OCI-LY3 (cell line): ENCODE measurements around the gene JCAD.

Source experiments
- EZH2phosphoT487 ChIP-seq: fragments of 200-600 bp; shearing (Covaris generic); IDR thresholded peaks from 2 replicates; pipeline ENCODE4 v1.6.1; 2018; ENCODE audit warnings: antibody characterized with exemption, mixed run types, low read depth
- TF ChIP-seq, protein P1 (sequence below): fragments of 200-600, 300-600 bp; sonication (generic); IDR thresholded peaks from 2 replicates; pipeline ENCODE4 v1.5.1; 2014; ENCODE audit warnings: antibody characterized with exemption, low read length, low read depth

DNA sequence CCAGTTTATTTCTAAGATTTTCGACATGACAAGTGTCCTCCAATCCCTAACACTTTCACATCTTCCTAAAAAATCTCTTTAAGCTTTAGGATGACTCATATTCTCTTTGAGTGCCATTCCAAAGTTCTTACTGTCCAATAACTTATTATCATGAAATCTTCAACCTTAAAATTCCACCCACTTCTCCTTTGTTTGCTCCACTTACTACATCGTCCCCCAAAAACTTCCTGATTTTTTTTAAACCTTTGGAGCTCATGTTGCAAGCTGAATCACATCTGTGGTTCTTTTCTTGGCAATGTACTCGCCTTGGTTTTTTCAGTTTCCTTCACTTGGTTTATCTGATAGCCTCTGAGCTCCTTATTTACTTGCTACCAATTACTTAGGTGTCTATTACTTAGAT lies 39.2 kb upstream of the JCAD start:
- TF ChIP-seq, protein P1, sequence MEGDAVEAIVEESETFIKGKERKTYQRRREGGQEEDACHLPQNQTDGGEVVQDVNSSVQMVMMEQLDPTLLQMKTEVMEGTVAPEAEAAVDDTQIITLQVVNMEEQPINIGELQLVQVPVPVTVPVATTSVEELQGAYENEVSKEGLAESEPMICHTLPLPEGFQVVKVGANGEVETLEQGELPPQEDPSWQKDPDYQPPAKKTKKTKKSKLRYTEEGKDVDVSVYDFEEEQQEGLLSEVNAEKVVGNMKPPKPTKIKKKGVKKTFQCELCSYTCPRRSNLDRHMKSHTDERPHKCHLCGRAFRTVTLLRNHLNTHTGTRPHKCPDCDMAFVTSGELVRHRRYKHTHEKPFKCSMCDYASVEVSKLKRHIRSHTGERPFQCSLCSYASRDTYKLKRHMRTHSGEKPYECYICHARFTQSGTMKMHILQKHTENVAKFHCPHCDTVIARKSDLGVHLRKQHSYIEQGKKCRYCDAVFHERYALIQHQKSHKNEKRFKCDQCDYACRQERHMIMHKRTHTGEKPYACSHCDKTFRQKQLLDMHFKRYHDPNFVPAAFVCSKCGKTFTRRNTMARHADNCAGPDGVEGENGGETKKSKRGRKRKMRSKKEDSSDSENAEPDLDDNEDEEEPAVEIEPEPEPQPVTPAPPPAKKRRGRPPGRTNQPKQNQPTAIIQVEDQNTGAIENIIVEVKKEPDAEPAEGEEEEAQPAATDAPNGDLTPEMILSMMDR, result no peak
- TF ChIP-seq EZH2phosphoT487, result no peak
